HG03521 (cell line): Measurements from ENCODE around the gene MSRB3.

Experiments
- ATAC-seq: cut with Tn5 transposase; IDR thresholded peaks from one replicate; pipeline ENCODE4 v1.9.1; 2021; ENCODE audit warnings: mild to moderate bottlenecking, moderate library complexity; ENCODE audit not compliant: unreplicated experiment

The MSRB3 gene

GRCh38 chr12:65324056-65324455, 45.6 kb downstream of the MSRB3 start:
- ATAC-seq, result no peak

GRCh38 chr12:65324551-65324950, 46.1 kb downstream of the MSRB3 start:
- no peak for ATAC-seq

GRCh38 chr12:65325183-65325582, 46.7 kb downstream of the MSRB3 start:
- no peak for ATAC-seq

- ATAC-seq, result no peak
Observed at GRCh38 chr12:65326616-65327015, 48.1 kb downstream of the MSRB3 start.

- ATAC-seq, result no peak
Observed at GRCh38 chr12:65327207-65328076, 49.0 kb downstream of the MSRB3 start.

- no peak for ATAC-seq
Observed at GRCh38 chr12:65329721-65330120, 51.2 kb downstream of the MSRB3 start.

GRCh38 chr12:65330331-65330730, 51.8 kb downstream of the MSRB3 start:
- no peak for ATAC-seq

GRCh38 chr12:65331456-65331855, 53.0 kb downstream of the MSRB3 start:
- ATAC-seq, result no peak

GRCh38 chr12:65333649-65334048, 55.2 kb downstream of the MSRB3 start:
- no peak for ATAC-seq

GRCh38 chr12:65334521-65334920, 56.0 kb downstream of the MSRB3 start:
- no peak for ATAC-seq

GRCh38 chr12:65335021-65335714, 56.7 kb downstream of the MSRB3 start:
- ATAC-seq, result no peak

- ATAC-seq, result no peak
Observed at GRCh38 chr12:65335981-65336380, 57.5 kb downstream of the MSRB3 start.

GRCh38 chr12:65339161-65339560, 60.7 kb downstream of the MSRB3 start:
- no peak for ATAC-seq

- no peak for ATAC-seq
Observed at GRCh38 chr12:65343230-65343629, 64.7 kb downstream of the MSRB3 start.

GRCh38 chr12:65343801-65344200, 65.3 kb downstream of the MSRB3 start:
- no peak for ATAC-seq

- no peak for ATAC-seq
Observed at GRCh38 chr12:65355461-65355860, 77.0 kb downstream of the MSRB3 start.

- no peak for ATAC-seq
Observed at GRCh38 chr12:65362234-65363031, 84.0 kb downstream of the MSRB3 start.

GRCh38 chr12:65364046-65364445, 85.6 kb downstream of the MSRB3 start:
- ATAC-seq, result no peak

GRCh38 chr12:65367396-65367795, 88.9 kb downstream of the MSRB3 start:
- ATAC-seq, result no peak

GRCh38 chr12:65368055-65368454, 89.6 kb downstream of the MSRB3 start:
- no peak for ATAC-seq

- no peak for ATAC-seq
Observed at GRCh38 chr12:65372574-65372973, 94.1 kb downstream of the MSRB3 start.
